C4-2B (cell line): Measurements from ENCODE around the gene KDM6B.

Experiments used
- ZFX ChIP-seq: fragments of 450-650 bp; IDR thresholded peaks from 2 replicates; pipeline ENCODE4 v1.6.1; 2017
- TF ChIP-seq, protein P1 (sequence below): fragments of 450-650 bp; conservative IDR thresholded peaks from 2 replicates; pipeline ENCODE4 v1.5.1; 2017; ENCODE audit warnings: mild to moderate bottlenecking

DNA sequence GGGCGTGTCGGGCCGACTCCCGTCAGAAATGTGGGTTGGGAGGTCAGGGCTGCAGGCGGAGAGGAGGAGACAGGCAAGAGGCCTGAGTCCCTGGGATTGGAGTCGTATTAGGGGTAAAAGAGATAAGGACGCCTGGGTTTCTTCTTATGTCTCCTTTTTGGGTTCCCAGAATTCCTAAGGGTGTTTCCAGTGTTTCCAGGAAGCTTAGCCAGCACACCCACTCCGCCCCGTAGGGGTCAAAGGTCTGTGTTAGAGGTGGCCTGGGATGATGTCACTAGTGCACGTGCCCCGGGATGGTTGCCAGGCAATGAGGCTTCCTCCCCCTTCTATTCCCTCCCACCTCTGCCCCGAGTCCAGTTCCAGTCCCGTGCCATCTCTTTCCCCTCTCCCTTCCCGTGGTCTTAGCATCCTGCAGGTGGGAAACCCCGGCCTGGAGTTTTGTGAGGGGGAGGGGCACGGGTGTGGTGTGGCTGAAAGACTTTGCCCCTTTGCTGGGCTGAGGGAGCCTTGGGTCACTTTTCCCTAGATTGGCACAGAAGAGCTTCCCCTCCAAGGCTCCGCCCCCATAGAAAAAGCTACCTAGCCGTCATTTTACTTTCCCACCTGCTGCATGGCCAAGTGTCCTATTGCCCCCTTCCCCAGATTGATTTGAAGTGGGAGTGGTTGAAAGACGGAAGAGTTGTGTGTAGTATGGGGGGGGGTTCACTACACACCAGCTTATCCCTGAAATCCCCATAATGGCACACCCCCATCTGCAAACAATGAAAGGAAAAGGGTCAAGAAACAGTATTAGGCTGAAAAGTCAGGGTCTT, 2.8 kb downstream of the KDM6B start:
- no peak for TF ChIP-seq ZFX
- TF ChIP-seq, protein P1, sequence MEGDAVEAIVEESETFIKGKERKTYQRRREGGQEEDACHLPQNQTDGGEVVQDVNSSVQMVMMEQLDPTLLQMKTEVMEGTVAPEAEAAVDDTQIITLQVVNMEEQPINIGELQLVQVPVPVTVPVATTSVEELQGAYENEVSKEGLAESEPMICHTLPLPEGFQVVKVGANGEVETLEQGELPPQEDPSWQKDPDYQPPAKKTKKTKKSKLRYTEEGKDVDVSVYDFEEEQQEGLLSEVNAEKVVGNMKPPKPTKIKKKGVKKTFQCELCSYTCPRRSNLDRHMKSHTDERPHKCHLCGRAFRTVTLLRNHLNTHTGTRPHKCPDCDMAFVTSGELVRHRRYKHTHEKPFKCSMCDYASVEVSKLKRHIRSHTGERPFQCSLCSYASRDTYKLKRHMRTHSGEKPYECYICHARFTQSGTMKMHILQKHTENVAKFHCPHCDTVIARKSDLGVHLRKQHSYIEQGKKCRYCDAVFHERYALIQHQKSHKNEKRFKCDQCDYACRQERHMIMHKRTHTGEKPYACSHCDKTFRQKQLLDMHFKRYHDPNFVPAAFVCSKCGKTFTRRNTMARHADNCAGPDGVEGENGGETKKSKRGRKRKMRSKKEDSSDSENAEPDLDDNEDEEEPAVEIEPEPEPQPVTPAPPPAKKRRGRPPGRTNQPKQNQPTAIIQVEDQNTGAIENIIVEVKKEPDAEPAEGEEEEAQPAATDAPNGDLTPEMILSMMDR: no peak
